ENCODE measurements around the gene OR52R1. TPM values are rescaled to one million over a fixed set of nuclear protein-coding genes. Genes with fewer than 3 reads are reported as not detected.

Gene OR52R1
- not detected in 2 replicates for total RNA-seq

GRCh38 chr11:4804280-4804679 is at the start of gene OR52R1:
OR52R1 (minus strand) TSS chr11:4804380; CDS start chr11:4804380, 0 bp downstream.

GRCh38 chr11:4848908-4849532 is 44.8 kb upstream of the OR52R1 start, which contains the start of gene OR51S1:
OR51S1 (minus strand) TSS chr11:4849208; CDS start chr11:4849208, 0 bp downstream.

GRCh38 chr11:4821021-4821420 is 16.8 kb upstream of the OR52R1 start, which contains the start of gene OR51F2:
OR51F2 (plus strand) TSS chr11:4821321; CDS start chr11:4821422, 101 bp downstream.

GRCh38 chr11:4769838-4770237 is 34.3 kb downstream of the OR52R1 start, which contains the start of gene OR51F1:
OR51F1 (minus strand) TSS chr11:4769938; CDS start chr11:4769938, 0 bp downstream.

Small RNA genes lying within 50 kb of the gene (small RNA-seq; reads per million reads assigned to genes)
- gene RF00091 = 0.09 reads per million

Other genes starting within 250 kb of the OR52R1 start
- not detected in 2 replicates for gene OR52I2, start 222.6 kb downstream of the OR52R1 start, total RNA-seq
- gene OR52I1, start 210.3 kb downstream of the OR52R1 start, total RNA-seq = not detected in 2 replicates
- 13.1 and 16.5 TPM in 2 replicates for gene TRIM68, start 196.1 kb downstream of the OR52R1 start, total RNA-seq
- gene OR51D1, start 166.9 kb downstream of the OR52R1 start, total RNA-seq = not detected in 2 replicates
- not detected in 2 replicates for gene OR51E1, start 160.4 kb downstream of the OR52R1 start, total RNA-seq
- gene OR51E2, start 106.5 kb downstream of the OR52R1 start, total RNA-seq = not detected in 2 replicates
- gene MMP26, start 99.6 kb downstream of the OR52R1 start, total RNA-seq = not detected in 2 replicates
- not detected in 2 replicates for gene OR51F1, start 34.4 kb downstream of the OR52R1 start, total RNA-seq
- not detected in 2 replicates for gene OR51F2, start 16.9 kb upstream of the OR52R1 start, total RNA-seq
- not detected in 2 replicates for gene OR51S1, start 44.8 kb upstream of the OR52R1 start, total RNA-seq
- not detected in 2 replicates for gene OR51T1, start 77.5 kb upstream of the OR52R1 start, total RNA-seq
- not detected in 2 replicates for gene OR51A7, start 99.4 kb upstream of the OR52R1 start, total RNA-seq
- not detected in 2 replicates for gene OR51G2, start 115.0 kb upstream of the OR52R1 start, total RNA-seq
- gene OR51G1, start 120.0 kb upstream of the OR52R1 start, total RNA-seq = not detected in 2 replicates
- not detected in 2 replicates for gene OR51A4, start 143.2 kb upstream of the OR52R1 start, total RNA-seq
- gene OR51A2, start 151.3 kb upstream of the OR52R1 start, total RNA-seq = not detected in 2 replicates
- not detected in 2 replicates for gene OR51L1, start 190.5 kb upstream of the OR52R1 start, total RNA-seq
- gene OR52J3, start 242.1 kb upstream of the OR52R1 start, total RNA-seq = not detected in 2 replicates